Gastrocnemius medialis (tissue), 4 donors: ENCODE measurements around the gene CDKL1. TPM values are rescaled to one million over a fixed set of nuclear protein-coding genes. Genes with fewer than 3 reads are reported as not detected.
A peak's percentile ranks its signal among the peaks of the same experiment; 100 is the strongest.

Source experiments
- ATAC-seq, 2 donors: fragments of 150-250 bp; one replicate each; pipeline ENCODE4 v1.9.1; 2016
- DNase-seq, 2 donors: peaks; one replicate each; pipeline ENCODE4 v3.0.0-alpha.2; 2019
- H3K27ac ChIP-seq, 4 donors: fragments of 200-600 bp; sonication (generic); 1 replicate in 1 of 4; 2 replicates in 3 of 4; pipeline ENCODE4 v1.5.1; 2016 to 2018; ENCODE audit warnings: mild to moderate bottlenecking in 2 of 4, moderate library complexity in 1 of 4
- H3K27me3 ChIP-seq, 3 donors: fragments of 200-600 bp; sonication (generic) in 2 of 3; 1 replicate in 1 of 3; 2 replicates in 2 of 3; pipeline versions ENCODE4 v1.5.1 to v1.6.0; 2016 to 2019; ENCODE audit warnings: mild to moderate bottlenecking in 1 of 3, moderate library complexity in 1 of 3
- H3K36me3 ChIP-seq, 2 donors: fragments of 200-600 bp; sonication (generic) in 1 of 2; one replicate each; pipeline ENCODE4 v1.5.1; 2017 to 2018
- H3K4me1 ChIP-seq, 2 donors: fragments of 200-600 bp; sonication (generic) in 1 of 2; one replicate each; pipeline ENCODE4 v1.5.1; 2016 to 2017; ENCODE audit warnings: mild to moderate bottlenecking in 2 of 2
- H3K4me3 ChIP-seq, 4 donors: fragments of 200-600 bp; sonication (generic) in 3 of 4; 1 replicate in 1 of 4; 2 replicates in 3 of 4; pipeline ENCODE4 v1.5.1; 2016 to 2019; ENCODE audit warnings: mild to moderate bottlenecking in 2 of 4
- H3K9me3 ChIP-seq, 3 donors: fragments of 200-600 bp; sonication (generic) in 2 of 3; 1 replicate in 1 of 3; 2 replicates in 2 of 3; pipeline ENCODE4 v1.5.1; 2016 to 2019
- POLR2A ChIP-seq, 2 donors: fragments of 450-650 bp; IDR thresholded peaks; one replicate each; pipeline ENCODE4 v1.6.1; 2017; ENCODE audit warnings: antibody characterized with exemption in 2 of 2, mild to moderate bottlenecking in 2 of 2, moderate library complexity in 2 of 2
- in situ Hi-C, 4 donors: fragments of 200-750 bp; cut with MboI; loops; one replicate each; pipeline versions ENCODE4 v1.15.0 to v1.8.0; 2017; ENCODE audit warnings: low sequenced_read_pairs in 4 of 4
- intact Hi-C: fragments of 100-400 bp; cut with DNase I; formaldehyde crosslinking; loops from one replicate; pipeline ENCODE4 v1.15.1; 2023; ENCODE audit warnings: low total_unique reads
- total RNA-seq, 4 donors: library from RNA; depleted of rRNA; stranded (reverse); fragments of >200 nt; gene quantifications; one replicate each; pipeline versions ENCODE4 v1.1.0 to v1.2.3, GENCODE V29; 2016
- TF ChIP-seq, protein P1 (sequence below), 5 experiments: fragments of 450-650 bp in 3 of 5; fragments of 200-600 bp in 2 of 5; sonication (generic) in 2 of 5; IDR thresholded peaks in 4 of 5; conservative IDR thresholded peaks in 1 of 5; 1 replicate in 4 of 5; 2 replicates in 1 of 5; pipeline ENCODE4 v1.5.1; 2016 to 2019; ENCODE audit warnings: antibody characterized with exemption in 5 of 5, mild to moderate bottlenecking in 3 of 5, moderate library complexity in 3 of 5

The CDKL1 gene
- total RNA-seq = 1 to 10 TPM in 2 of 4 donors, under 1 TPM in 2; 0.59 to 2.0 (median 1.4) TPM

- Histone ChIP-seq H3K4me1 (peaks cover 10 to 13% of the 10 kb centered on the region in 2 donors), H3K27me3 (no peaks in the 10 kb centered on the region), H3K4me3 (peak within 1 kb of the TSS; percentile 59 to 95 (median 67)), H3K27ac (peak within 1 kb of the TSS; percentile 66 to 70 (median 68)), H3K9me3 (no peaks in the 10 kb centered on the region), H3K36me3 (no peaks in the 10 kb centered on the region)
- DNase-seq = peak; percentile 9 to 27
- TF ChIP-seq, protein P1, sequence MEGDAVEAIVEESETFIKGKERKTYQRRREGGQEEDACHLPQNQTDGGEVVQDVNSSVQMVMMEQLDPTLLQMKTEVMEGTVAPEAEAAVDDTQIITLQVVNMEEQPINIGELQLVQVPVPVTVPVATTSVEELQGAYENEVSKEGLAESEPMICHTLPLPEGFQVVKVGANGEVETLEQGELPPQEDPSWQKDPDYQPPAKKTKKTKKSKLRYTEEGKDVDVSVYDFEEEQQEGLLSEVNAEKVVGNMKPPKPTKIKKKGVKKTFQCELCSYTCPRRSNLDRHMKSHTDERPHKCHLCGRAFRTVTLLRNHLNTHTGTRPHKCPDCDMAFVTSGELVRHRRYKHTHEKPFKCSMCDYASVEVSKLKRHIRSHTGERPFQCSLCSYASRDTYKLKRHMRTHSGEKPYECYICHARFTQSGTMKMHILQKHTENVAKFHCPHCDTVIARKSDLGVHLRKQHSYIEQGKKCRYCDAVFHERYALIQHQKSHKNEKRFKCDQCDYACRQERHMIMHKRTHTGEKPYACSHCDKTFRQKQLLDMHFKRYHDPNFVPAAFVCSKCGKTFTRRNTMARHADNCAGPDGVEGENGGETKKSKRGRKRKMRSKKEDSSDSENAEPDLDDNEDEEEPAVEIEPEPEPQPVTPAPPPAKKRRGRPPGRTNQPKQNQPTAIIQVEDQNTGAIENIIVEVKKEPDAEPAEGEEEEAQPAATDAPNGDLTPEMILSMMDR (IDR thresholded peaks at IDR 0.05 in 4 of 5, conservative IDR thresholded peaks at IDR 0.05 in 1 of 5) = no peak
- peak in 1 of 2 donors; percentile 13 for TF ChIP-seq POLR2A (IDR thresholded peaks at IDR 0.05)
- in situ Hi-C loops = no loop called here
- intact Hi-C loops = loop anchor here (2.0 to 10.0 kb wide), 5 partner anchors 54 to 162 kb away; partner anchors contain the start of genes DMAC2L, L2HGDH, MAP4K5 and SOS2
- ATAC-seq = peak; percentile 74 to 75
Measured at GRCh38 chr14:50396631-50397389, at the start of gene CDKL1. TSS of gene CDKL1 (minus strand) at chr14:50396881. CDS start at chr14:50395868, 1,013 bp downstream.

GRCh38 chr14:50434528-50434927 lies 37.8 kb upstream of the CDKL1 start:
- in situ Hi-C loops (no loop called here), intact Hi-C loops (no loop called here)
- ATAC-seq = no peak
- H3K27me3 ChIP-seq = no peaks in the 10 kb centered on the region
- DNase-seq = no peak
- no peak overlapping the region for H3K4me3 ChIP-seq
- TF ChIP-seq, protein P1 (IDR thresholded peaks at IDR 0.05 in 4 of 5, conservative IDR thresholded peaks at IDR 0.05 in 1 of 5) = no peak
- no peak for TF ChIP-seq POLR2A (IDR thresholded peaks at IDR 0.05)
- H3K36me3 ChIP-seq = peaks cover 5 to 32% of the 10 kb centered on the region in 2 donors
- no peaks in the 10 kb centered on the region for H3K4me1 ChIP-seq
- no peak overlapping the region for H3K27ac ChIP-seq
- H3K9me3 ChIP-seq = no peaks in the 10 kb centered on the region

DNA sequence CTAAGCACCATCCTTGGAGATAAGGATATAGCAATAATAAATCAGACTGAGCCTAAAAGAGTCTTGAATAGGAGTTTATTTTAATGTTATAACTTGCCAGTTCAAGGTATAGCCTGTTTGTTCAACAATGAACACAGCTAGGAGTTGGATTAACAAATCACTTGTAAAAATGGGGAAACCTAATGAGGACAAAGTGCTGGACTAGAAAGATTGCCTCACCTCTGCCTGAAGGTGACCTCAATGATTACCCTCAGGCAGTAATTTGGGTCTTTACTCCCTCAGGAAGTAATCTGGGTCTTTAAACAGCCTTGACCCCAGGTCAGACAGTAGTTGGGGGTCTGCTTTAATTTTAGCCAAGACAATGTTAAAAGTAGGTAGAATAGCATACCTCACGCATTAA lies 35.5 kb upstream of the CDKL1 start:
- Histone ChIP-seq H3K9me3 (no peaks in the 10 kb centered on the region), H3K36me3 (peaks cover under 1 to 23% of the 10 kb centered on the region in 2 donors), H3K4me3 (no peak overlapping the region), H3K27me3 (no peaks in the 10 kb centered on the region), H3K27ac (no peak overlapping the region), H3K4me1 (no peaks in the 10 kb centered on the region)
- TF ChIP-seq, protein P1 (IDR thresholded peaks at IDR 0.05 in 4 of 5, conservative IDR thresholded peaks at IDR 0.05 in 1 of 5) = no peak
- TF ChIP-seq POLR2A (IDR thresholded peaks at IDR 0.05) = no peak
- in situ Hi-C loops = no loop called here
- DNase-seq (no peak), ATAC-seq (no peak)
- intact Hi-C loops = no loop called here

- intact Hi-C loops = no loop called here
- Histone ChIP-seq H3K27ac (no peak overlapping the region), H3K4me1 (no peaks in the 10 kb centered on the region), H3K9me3 (no peaks in the 10 kb centered on the region), H3K36me3 (peaks cover 5 to 43% of the 10 kb centered on the region in 2 donors), H3K4me3 (no peak overlapping the region), H3K27me3 (no peaks in the 10 kb centered on the region)
- ATAC-seq = no peak
- in situ Hi-C loops = no loop called here
- TF ChIP-seq POLR2A (IDR thresholded peaks at IDR 0.05) = no peak
- TF ChIP-seq, protein P1 (IDR thresholded peaks at IDR 0.05 in 4 of 5, conservative IDR thresholded peaks at IDR 0.05 in 1 of 5) = no peak
- no peak for DNase-seq
Measured at GRCh38 chr14:50425816-50426215, 29.1 kb upstream of the CDKL1 start.
